NCI-H1417 (cell line): ENCODE data around the gene SPATS2.

ENCODE experiments used
- DNase-seq, 3 experiments: peaks; one replicate each; lab custom pipeline; 2025; lab: John Stamatoyannopoulos, UW

SPATS2 gene

DNA sequence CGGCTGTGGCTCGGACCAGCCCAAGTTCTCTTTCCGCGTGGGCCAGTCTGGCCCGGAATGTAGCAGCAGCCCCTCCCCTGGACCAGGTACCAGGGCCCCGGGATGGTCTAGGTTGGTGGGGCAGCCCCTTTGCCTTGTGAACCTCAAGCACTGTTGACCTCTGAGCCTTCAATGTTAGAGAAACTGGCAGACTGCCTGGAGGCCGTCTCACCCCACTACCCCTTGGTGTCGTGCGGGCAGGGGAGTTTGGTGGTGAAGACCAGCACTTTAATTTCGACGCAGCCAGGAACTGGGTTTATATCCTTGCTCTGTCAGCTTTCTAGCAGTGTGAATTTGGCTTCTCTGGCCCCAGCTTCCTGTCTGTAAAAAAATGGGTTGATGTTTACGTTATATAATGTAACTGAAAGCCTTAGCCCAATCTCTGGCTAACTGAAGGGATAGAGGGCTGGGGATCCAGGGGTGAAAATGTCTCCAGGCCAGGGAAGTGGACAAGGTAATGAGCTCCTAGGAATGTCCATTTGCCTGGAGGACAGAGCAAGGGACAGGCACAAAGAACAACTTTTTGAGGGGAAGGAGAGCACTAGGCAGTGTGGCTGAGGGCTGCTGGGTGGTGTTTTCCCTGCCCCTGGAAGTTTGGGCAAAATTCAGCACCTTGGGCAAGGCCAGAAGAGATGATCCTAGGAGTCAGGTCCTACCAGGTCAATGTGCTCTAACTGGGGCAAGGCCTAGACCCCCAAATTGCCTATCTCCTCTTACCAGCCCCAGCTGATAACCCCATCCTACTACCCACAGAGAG is 189.3 kb downstream of the SPATS2 start:
- DNase-seq: no peak

DNA sequence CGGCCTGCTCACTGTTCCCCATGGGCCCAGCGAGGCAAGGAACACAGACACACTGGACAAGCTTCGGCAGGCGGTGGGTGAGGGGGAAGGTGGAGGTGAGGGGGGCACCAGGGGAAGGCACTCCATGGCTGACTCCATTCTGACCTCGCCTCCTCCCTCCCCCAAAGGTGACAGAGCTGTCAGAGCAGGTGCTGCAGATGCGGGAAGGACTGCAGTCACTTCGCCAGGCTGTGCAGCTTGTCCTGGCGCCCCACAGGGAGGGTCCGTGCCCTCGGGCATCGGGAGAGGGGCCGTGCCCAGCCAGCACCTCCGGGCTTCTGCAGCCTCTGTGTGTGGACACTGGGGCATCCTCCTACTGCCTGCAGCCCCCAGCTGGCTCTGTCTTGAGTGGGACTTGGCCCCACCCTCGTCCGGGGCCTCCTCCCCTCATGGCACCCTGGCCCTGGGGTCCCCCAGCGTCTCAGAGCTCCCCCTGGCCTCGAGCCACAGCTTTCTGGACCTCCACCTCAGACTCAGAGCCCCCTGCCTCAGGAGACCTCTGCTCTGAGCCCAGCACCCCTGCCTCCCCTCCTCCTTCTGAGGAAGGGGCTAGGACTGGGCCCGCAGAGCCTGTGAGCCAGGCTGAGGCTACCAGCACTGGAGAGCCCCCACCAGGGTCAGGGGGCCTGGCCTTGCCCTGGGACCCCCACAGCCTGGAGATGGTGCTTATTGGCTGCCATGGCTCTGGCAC is 190.1 kb downstream of the SPATS2 start:
- peak in 1 of 3 experiments; percentile 49 for DNase-seq

DNA sequence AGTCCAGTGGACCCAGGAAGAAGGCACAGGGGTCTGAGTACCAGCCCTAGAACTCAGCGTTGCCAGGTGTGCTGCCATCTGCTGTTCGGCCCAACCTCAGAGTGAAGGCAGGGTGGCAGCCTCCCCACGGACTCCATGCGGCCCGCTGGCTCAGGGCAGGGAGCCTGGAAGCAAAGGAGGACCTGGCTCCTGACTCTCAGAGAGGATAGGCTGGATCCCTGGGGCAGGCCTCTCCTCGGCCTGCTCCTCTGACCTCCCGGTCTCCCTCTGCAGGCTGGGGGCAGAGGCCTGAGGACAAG is 190.6 kb downstream of the SPATS2 start:
- peak in 1 of 3 experiments; percentile 24 for DNase-seq

DNA sequence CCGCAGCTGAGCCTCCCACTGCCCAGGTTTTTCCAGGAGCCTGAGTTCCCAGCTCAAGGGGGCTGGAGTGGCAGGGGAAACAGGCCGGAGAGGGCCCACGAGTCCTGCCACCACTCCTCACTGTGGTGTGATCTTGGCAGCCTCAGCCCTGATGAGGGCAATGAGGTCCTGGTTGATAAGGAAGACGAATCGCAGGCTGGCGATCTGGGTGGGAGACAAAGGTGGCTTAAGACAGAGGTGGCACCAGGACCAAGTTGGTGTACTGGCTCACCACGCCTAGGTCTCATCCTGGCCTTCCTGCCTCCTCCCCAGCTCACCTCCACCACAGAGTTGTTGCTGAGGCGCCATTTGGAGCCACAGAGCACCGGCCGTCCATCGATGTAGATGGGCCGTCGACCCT is 191.3 kb downstream of the SPATS2 start:
- no peak for DNase-seq

DNA sequence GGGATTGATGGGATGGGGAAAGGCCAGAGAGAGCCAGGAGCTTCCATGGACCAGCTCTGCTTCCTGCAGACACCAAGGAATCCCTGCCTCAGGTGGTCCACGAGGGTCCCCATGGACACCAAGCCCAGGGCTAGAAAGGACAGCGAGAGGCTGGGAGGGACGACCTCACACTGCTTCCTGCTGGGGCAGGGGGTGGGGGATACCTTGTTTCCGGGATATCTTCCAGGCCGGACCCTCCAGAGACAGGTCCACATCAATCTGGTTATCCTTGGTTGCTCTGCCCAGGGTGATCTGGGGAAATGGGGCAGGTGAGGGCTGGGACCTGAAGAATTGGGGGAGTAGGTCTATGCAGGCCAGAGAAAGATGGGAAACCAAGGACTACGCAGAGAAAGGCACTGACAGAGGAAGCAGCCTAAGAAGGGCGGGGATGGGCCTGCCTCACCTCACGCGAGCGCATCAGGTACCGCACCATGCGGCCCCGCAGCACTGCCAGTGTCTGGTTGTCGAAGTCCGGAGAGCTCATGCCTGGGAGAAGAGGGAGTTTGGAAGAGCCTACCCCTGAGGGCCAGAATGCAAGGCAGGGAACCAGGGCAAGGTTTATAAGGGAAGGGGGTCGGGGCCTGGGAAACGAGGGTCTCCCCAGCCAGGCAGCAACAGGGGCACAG is 191.9 kb downstream of the SPATS2 start:
- DNase-seq: no peak

DNA sequence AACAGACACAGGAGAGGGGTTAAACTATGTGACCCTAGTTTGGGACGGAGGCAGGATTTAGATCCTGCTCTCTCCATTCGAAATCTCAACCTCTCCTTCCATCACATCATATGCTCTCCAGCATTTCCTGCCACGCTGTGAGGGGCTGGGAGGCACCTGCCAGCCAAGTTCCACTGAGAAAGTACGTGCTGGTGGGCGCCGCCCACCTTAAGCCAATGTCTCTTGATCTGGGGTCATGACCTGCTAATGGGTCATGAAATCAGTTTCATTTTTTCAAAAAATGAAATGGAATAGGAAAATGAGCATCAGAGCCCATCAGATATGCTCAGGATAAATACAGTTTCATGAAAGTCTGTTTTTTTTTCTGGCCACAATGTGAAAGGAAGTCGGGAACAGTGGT is 193.4 kb downstream of the SPATS2 start:
- no peak for DNase-seq

DNA sequence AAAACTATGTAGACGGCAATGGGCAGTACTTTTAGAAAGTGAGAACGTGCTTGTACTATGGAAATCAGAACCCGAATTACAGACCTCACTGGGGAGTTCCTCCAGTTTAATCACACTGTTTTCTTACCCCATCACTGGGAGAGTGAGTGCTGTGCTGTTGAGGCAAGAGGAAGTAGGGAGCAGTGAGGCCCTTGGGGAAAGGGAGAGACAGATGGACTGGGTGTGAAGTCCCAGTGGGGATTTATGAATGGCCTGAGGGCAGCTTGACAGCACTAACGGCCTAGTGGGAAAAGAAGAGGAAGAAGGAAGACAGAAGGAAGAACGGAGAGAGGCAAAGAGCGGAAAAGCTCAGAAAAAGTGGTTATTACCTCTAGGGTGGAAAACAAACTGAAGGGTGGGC is 195.0 kb downstream of the SPATS2 start:
- no peak for DNase-seq

DNA sequence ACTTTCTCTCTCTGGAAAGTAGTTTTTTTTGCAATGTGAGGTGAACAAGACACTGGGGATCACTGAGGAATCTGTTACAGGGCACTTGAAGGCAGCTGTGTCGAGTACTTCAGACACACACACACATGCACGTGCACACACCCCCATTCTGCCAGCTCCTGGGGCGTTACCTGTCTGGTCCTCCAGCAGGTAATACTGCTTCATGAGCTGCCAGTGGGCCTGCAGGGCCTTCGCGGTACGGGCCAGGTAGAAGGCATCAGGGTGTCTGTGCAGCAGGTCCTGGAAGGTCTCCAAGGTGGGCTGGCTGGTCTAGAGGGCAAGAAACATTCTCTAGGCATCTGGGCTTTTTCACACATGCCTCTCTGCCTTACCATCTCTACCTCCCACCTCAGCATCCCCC is 195.6 kb downstream of the SPATS2 start:
- no peak for DNase-seq

DNA sequence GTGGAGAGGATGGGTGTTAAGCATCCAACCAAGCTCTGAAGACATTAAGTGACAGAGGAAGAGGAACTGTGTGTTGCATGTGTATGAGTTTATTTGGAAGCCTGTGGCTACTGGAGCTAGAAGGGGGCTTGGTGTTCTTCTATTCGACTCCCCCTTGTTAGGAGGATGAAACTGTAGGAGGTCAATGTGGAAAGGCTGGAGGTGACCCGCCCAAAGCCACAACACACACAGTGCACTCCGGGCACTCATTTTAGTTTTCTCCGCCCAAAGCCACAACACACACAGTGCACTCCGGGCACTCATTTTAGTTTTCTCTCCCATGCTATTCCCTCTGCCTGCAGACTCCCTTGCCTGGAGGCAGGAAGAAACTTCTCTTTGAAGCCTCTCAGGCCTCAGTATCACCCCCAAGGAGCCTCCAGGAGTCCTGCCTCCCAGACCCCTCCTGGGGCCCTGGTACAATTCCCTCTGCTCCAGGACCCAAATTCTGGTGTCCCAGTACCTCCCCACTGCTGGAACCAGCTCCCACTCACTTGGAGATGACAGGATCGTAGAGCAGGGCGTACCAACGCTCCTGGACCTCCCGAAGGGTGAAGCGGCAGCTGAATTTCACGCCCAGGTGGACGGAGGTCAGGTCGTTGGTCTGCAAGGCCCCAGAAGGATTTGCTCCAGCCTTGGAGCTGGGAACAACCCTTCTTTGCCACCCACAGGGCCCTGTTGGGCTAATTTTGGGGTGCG is 196.9 kb downstream of the SPATS2 start:
- DNase-seq: no peak

DNA sequence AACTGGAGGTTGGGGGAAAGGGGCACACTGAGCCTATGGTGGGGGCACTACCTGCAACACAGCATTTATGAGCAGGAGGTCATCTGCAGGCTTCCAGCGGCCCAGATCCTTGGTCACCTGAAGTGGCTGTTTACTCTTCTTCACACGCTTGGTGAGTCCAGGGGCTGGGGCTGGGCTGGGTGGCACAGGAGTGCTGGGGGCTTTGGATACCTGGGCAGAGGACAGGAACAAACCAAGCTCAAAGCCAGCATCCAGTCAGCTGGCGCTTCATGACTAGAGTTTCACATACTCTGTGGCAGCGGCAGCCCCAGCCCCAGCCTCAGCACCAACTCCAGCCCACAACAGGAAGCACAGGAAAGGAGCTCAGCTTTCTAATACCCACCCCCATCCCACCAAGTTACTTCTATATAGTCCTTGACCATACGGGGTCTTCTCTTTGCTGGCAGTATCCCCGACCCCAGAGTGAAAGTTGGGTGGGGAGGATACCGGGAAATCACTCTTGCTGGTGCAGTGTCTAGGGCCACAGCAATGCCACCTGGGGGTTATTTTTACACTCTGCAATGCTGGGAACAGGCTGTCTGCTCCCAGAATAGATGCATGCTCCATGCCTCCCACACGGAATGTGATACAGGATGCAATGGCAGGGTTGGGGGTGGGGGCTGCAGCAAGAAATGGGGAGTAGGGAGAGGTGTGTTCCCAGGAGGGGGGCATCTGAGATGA is 197.6 kb downstream of the SPATS2 start:
- no peak for DNase-seq

DNA sequence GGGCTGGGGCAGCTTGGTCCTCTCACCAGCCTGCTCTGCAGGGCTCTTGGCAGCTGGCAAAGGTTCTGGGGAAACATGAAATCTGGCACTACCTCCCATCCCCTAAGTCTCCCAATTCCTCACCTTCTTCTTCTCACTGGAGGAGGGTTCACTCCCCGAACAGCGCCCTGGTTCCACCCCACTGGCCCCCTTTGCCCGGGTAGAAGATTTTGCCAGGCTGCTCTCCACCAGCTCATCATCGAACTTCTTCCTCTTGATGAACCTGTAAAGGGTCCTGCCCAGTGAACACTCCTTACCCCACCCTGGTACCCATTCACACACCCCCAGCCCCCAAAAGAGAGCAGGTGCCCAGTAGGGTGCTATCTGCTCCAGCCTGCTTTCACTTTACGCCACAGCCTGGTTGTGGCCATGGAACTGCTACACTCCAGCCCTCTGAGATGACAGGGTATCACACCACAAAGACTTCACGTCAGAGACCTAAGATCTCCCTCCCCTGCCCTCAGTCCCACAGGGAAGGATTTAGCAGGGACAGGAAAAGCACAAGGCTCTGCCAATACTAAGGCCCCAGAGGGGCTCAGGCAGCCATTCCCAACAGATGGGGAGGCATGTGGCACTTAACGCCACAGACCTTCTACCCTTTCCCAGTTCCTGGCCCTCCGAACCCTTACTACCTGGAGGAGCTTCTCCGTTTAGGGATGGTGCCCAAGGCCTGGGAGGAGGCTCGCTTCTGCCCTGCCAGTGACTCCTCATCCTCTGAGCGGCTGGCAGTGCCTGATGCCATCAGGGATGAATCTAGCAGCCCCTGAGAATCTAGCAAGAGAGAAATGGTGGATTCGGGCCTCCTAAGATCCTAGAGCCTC is 198.4 kb downstream of the SPATS2 start:
- no peak for DNase-seq

DNA sequence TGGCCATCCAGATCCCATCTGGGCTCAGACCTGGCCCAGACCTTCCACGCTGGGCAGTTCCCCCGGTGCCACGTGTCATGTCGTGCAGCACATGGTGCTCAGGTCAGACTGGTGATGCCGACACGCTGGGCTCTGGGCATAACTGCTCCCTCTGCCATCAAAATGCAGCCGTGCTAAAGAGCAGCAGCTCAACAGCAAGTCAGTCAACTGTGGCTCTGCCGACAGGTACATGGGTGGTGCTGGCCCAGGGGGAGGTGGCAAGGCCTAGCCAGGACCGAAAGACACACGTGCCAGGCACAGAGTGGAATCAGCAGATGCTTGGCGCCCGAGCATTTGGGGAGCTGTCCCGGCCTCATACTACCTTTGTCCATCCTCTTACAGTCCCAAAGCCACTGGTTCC is 199.1 kb downstream of the SPATS2 start:
- no peak for DNase-seq

DNA sequence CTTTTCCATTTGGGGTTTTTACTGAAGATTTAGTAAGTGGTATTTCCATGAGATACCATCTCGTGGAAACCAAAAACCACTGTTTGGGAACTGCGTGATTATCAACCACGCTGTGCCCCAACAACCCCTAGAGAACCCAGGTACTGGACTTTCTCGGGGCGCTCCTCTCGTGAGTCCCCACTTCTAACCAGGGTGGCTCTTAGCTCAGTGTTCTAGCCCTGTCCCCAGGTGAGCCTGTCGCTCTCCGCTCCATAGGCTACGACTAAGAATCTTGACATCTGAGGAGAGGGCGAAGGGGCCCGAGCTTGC is 200.0 kb downstream of the SPATS2 start:
- no peak for DNase-seq

DNA sequence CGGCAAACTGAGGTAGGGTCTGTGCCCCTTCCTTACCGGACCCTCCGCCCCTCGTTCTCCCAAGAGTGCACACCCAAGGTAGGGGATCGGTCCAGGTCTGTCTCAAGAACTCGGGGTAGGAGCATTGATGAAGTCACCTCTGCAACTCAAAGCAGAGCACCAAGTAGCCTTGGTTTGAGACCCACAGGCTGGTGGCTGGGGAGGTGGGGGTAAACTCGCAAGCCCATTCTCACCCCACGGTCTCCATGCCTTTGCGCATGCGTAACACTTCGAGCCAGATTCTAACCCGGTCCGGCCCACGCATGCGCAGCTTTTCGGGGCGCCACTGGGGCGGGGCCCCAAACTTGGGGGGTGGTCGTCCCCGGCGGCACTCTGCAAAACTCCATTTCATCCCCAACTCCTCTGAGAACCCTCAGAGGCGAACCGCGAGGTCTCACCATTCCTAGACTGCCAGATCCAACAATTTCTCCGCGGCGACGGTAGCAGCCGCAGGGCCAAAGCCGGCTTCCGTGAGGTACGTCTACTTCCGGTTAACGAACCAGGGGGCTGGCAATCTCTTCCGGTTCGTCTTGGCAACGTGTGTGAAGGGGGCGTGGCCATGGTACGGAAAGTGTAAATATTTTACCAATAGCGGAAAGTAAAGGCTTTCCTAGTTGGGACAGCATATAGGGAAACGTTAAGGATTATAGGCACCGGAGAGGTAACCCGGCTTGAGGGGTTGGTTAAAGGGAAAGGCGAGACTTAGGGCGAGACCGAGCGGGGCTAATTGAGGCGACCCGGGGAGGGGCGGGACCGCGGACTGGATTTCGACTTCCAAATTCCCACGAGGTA is 200.6 kb downstream of the SPATS2 start, which contains the start of gene MCRS1:
MCRS1 (minus strand) TSS at position 532 of the 831 bp plus-strand sequence. CDS start 1,411 bp downstream, outside the sequence.
- peak; percentile 94 to 97 (median 96) for DNase-seq

DNA sequence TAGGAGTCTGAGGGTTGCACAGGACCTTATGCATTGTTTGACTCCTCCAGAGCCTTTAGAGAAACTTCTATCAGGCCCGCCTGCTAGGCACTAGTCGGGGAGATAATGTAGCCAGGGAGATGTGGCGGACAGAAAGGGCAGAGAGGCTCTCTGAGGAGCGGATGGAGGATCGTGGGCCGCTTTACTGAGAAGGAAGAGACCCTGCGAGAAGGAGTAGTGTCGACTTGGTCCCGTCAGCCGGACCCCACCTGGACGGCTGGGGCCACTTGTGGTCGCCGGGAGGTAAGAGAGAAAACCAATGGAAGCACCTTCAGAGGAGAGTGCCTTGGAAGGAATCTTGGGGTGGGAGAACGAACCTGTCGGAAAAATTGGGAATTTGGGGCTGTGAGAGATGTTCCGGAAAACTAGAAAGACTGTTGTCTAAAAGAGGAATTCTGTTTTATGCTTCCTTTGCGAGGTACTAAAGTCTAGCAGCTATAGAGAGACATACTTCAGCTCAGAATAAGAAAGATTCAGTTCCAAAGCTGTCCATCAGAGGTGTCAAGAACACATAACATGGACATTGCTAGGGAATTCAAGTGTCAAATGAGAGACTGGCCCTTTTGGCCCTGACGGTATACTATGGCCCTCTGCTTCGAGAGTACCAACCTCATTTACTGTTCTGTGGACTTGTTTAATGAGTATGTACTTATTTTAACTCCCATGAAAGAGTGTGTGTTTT is 201.3 kb downstream of the SPATS2 start:
- DNase-seq: peak in 1 of 3 experiments; percentile 46
